ENCODE data around the gene STOX1.

The STOX1 gene

DNA sequence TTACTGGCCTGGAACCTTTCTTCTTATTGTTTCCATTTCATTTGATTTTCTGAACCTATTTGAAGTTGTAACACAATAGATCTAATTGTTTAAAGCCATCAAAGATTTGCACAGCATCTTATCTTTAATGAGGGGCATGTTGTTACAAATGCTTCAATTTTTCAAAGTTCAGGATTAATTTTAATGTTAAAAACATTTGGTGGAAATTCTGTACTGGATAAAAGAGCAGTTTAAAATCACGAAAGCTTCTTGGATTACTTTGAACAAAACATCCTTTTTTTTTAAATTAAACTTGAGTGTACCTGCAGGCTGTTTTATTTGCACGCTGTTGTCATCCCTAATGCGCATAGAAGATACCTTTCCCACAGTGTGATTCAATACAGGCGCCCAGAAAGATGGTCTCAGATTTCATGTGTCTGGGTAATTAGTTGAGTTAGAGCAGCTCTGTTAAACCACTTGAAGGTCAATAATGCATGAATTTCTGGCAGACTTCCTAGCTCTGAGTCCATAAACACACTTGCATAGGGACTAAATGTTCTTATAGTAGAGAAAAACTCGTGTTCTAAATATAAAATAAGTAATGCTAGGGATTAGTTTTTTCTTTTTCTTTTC lies 44.5 kb downstream of the STOX1 start:
- no peak overlapping the region for H3K4me3 ChIP-seq (ENCODE audit: low read depth, low read length)
- TF ChIP-seq, protein P1, sequence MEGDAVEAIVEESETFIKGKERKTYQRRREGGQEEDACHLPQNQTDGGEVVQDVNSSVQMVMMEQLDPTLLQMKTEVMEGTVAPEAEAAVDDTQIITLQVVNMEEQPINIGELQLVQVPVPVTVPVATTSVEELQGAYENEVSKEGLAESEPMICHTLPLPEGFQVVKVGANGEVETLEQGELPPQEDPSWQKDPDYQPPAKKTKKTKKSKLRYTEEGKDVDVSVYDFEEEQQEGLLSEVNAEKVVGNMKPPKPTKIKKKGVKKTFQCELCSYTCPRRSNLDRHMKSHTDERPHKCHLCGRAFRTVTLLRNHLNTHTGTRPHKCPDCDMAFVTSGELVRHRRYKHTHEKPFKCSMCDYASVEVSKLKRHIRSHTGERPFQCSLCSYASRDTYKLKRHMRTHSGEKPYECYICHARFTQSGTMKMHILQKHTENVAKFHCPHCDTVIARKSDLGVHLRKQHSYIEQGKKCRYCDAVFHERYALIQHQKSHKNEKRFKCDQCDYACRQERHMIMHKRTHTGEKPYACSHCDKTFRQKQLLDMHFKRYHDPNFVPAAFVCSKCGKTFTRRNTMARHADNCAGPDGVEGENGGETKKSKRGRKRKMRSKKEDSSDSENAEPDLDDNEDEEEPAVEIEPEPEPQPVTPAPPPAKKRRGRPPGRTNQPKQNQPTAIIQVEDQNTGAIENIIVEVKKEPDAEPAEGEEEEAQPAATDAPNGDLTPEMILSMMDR (IDR thresholded peaks at IDR 0.05; ENCODE audit: low read depth, low read length), result no peak

DNA sequence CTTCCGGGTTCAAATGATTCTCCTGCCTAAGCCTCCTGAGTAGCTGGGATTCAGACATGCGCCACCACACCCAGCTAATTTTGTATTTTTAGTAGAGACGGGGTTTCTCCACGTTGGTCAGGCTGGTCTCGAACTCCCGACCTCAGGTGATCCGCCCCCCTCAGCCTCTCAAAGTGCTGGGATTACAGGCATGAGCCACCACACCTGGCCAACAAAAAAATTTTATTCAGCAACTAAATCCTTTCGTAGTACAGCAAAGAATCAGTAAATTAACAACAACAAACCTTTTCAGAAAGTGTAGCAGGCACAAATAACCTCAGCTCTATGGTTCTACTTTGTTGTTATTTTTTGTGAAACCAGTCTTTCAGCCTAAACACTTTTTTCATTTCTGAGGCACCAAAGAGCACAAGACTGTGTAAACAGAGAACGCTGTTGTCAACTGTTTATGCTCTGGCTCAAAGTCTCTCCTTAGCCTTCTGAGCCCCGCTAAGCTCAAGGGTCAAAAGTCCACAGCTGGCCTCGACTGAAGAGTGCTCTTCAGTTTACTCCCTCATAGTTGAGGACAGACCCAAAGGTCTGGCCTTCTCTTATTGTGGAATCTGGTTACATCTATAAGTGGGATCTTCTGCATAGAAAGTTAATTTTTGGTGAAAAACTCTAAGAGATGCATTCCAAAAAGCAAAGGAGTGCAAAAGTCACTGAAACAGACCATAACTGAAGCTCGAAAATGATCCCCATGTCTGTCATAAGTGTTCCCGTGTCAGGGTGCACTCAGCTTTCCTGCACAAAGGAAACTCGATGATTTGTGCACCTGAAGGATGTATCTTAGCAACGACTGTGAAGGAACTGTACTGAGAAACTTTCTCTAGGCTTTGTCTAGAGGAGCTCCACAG lies 49.2 kb downstream of the STOX1 start:
- H3K4me3 ChIP-seq (ENCODE audit: low read depth, low read length), result no peak overlapping the region
- TF ChIP-seq, protein P1 (IDR thresholded peaks at IDR 0.05; ENCODE audit: low read depth, low read length), result no peak

DNA sequence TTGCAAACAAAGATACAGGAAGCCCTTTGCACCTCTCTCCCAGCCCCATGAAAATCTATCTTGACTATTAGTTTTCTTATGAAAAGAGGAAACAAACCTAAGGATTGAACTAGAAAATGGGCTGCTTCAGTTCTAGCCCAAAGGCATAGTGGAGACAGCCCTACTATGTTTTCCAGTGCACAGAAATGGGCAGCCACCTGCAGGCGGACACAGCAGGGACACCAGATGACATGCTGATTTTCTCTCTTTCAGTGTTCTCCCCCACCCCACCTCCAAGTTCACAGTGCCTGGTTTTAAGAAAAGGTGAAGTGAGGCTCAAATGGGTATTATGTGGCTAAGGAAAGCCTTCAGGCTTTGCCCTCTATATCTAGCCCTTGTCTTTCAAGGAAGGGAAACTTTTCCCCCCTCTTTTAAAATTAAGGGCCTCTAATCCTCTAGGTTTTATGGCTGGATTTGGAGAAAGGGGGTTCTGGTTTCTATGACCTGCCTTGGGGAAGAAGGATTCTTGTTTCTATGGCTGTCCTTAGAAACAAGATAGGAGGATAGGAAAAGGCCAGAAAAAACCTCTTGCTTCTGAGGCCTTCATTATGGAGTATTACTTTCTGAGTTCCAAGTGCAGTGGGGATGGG lies 50.3 kb downstream of the STOX1 start:
- TF ChIP-seq, protein P1 (IDR thresholded peaks at IDR 0.05; ENCODE audit: low read depth, low read length), result no peak
- no peak overlapping the region for H3K4me3 ChIP-seq (ENCODE audit: low read depth, low read length)

DNA sequence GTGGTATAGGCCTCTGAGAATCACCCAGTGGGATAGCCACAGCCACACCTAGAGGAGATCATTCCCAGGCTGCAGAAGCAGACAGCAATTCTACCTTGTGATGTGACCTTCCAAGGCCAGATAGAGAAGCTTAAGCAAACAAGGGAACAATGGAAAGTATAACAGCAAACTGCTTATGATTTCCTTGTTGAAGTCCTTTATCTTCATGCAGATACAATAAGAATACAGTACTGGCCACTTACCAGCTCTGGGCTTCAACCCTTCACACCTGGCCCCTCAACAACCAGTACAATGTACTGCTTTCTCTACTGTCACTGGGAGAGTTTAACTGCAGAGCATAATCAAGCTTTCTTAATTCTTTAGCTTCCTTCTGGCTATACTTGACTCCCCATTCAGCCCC lies 51.2 kb downstream of the STOX1 start:
- no peak overlapping the region for H3K4me3 ChIP-seq (ENCODE audit: low read depth, low read length)
- TF ChIP-seq, protein P1 (IDR thresholded peaks at IDR 0.05; ENCODE audit: low read depth, low read length), result no peak

DNA sequence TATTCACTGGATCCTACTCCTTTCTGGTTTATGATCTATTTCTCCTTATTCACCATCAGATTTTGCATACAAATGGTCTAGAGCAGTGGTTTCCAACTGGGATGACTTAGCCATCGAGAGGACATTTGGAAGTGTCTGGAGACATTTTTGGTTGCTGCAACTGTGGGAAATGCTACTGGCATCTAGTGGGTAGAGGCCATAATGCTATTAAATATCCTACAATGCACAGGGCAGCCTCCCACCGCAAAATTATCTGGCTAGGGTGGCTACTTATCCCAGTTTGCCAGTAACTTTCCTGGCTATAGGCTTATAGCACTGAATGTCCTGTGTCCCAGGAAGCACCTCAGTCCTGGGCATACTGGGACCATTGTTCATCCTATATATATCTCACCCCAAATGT lies 52.3 kb downstream of the STOX1 start:
- TF ChIP-seq, protein P1 (IDR thresholded peaks at IDR 0.05; ENCODE audit: low read depth, low read length), result no peak
- no peak overlapping the region for H3K4me3 ChIP-seq (ENCODE audit: low read depth, low read length)

DNA sequence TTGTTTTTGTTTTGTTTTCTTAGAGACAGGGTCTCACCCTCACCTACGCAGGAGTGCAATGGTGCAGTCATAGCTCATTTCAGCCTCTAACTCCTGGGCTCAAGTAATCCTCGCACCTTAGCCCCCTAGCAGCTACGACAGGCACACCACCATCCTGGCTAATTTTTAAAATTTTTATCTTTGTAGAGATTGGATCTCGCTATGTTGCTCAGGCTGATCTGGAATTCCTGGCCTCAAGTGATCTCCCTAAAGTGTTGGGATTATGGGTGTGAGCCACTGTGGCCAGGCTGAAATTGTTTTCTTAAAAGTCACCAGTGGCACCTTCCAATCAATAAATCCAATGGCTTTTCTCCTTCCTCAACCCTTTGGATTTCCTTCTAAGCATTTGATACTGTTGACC lies 52.9 kb downstream of the STOX1 start:
- H3K4me3 ChIP-seq (ENCODE audit: low read depth, low read length), result no peak overlapping the region
- TF ChIP-seq, protein P1 (IDR thresholded peaks at IDR 0.05; ENCODE audit: low read depth, low read length), result no peak

DNA sequence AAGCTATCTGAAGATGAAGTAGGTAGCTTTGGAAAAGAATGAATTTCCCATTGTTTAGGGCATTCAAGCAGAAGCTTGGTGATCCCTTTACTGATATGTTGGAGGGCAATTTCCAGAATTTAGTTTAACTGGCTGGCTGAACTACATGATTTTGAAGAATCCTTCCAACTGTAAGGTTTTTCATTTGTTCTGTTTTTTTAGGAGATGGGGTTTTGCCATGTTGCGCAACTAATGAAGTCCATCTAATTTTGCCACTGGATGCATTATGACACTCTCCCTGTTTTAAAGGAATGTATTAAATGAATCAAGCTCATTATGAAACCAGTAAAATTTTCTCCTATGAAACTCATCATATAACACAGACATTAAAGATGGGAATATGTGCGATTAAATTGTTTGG lies 67.7 kb downstream of the STOX1 start:
- no peak overlapping the region for H3K4me3 ChIP-seq (ENCODE audit: low read depth, low read length)

More for the DNA sequence above, 67.7 kb downstream of the STOX1 start:
- TF ChIP-seq, protein P1 (IDR thresholded peaks at IDR 0.05; ENCODE audit: low read depth, low read length), result no peak
